WERI-Rb-1 (cell line): Measurements from ENCODE around the gene NPLOC4.

Source experiments
- DNase-seq: peaks from one replicate; pipeline ENCODE4 v3.0.0-alpha.2; 2020
- H3K27ac ChIP-seq: fragments of 250-450 bp; sonication (Bioruptor Pico); 2 replicates; pipeline ENCODE4 v1.5.1; 2020; ENCODE audit warnings: mild to moderate bottlenecking, moderate library complexity
- H3K27me3 ChIP-seq: fragments of 250-450 bp; sonication (Bioruptor Pico); 2 replicates; pipeline ENCODE4 v1.5.1; 2021; ENCODE audit warnings: mild to moderate bottlenecking, low read depth, moderate library complexity; ENCODE audit not compliant: insufficient read depth, severe bottlenecking
- H3K36me3 ChIP-seq: fragments of 250-450 bp; sonication (Bioruptor Pico); 2 replicates; pipeline ENCODE4 v1.5.1; 2020; ENCODE audit warnings: mild to moderate bottlenecking, moderate library complexity
- H3K4me3 ChIP-seq: 2 replicates; pipeline ENCODE4 v1.5.1; 2011; ENCODE audit warnings: low read depth, mild to moderate bottlenecking, control low read depth, low read length
- H3K9me3 ChIP-seq: fragments of 250-450 bp; sonication (Bioruptor Pico); 2 replicates; pipeline ENCODE4 v1.5.1; 2021; ENCODE audit warnings: mild to moderate bottlenecking, moderate library complexity; ENCODE audit not compliant: severe bottlenecking
- CTCF ChIP-seq: IDR thresholded peaks from 2 replicates; pipeline ENCODE4 v1.5.1; 2011; ENCODE audit warnings: low read depth, mild to moderate bottlenecking, control low read depth, inconsistent platforms, low read length

The NPLOC4 gene

DNA sequence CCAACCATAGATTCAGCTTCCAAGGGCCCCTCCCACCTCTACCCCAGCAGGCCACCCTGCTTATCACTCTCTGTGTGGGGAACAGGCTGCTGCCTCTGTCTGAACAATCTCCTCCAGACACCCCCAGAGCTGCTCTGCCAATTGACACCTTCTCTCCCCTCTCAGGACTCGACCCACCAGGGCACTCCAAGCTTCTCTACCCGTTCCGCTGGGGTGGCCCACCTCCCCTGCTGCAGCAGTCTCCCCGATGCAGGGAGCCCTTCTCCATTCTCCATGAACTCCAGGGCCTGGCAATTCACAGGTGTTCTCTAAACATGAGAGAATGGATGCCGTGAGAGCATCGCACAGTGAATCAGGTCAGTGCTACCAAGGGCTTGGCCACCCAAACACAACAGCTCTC, 56.4 kb downstream of the NPLOC4 start:
- no peak for TF ChIP-seq CTCF
- Histone ChIP-seq H3K27ac (no peak overlapping the region), H3K4me3 (no peak overlapping the region), H3K27me3 (no peaks in the 10 kb centered on the region), H3K36me3 (peaks cover 91% of the 10 kb centered on the region), H3K9me3 (no peaks in the 10 kb centered on the region)
- DNase-seq = no peak

- DNase-seq = no peak
- H3K27ac ChIP-seq = no peak overlapping the region
- no peaks in the 10 kb centered on the region for H3K27me3 ChIP-seq
- H3K9me3 ChIP-seq = no peaks in the 10 kb centered on the region
- TF ChIP-seq CTCF = no peak
- peaks cover 92% of the 10 kb centered on the region for H3K36me3 ChIP-seq
- no peak overlapping the region for H3K4me3 ChIP-seq
Observed at GRCh38 chr17:81579821-81580321, 57.0 kb downstream of the NPLOC4 start.

- peaks cover 92% of the 10 kb centered on the region for H3K36me3 ChIP-seq
- TF ChIP-seq CTCF = no peak
- H3K27ac ChIP-seq = no peak overlapping the region
- no peaks in the 10 kb centered on the region for H3K9me3 ChIP-seq
- H3K4me3 ChIP-seq = no peak overlapping the region
- H3K27me3 ChIP-seq = no peaks in the 10 kb centered on the region
- DNase-seq = no peak
Observed at GRCh38 chr17:81579298-81579697, 57.6 kb downstream of the NPLOC4 start.

GRCh38 chr17:81578561-81579225, 58.2 kb downstream of the NPLOC4 start:
- no peaks in the 10 kb centered on the region for H3K27me3 ChIP-seq
- H3K4me3 ChIP-seq = no peak overlapping the region
- no peak for DNase-seq
- H3K27ac ChIP-seq = no peak overlapping the region
- no peaks in the 10 kb centered on the region for H3K9me3 ChIP-seq
- no peak for TF ChIP-seq CTCF
- peaks cover 92% of the 10 kb centered on the region for H3K36me3 ChIP-seq

GRCh38 chr17:81578038-81578441, 58.9 kb downstream of the NPLOC4 start:
- Histone ChIP-seq H3K36me3 (peaks cover 92% of the 10 kb centered on the region), H3K9me3 (no peaks in the 10 kb centered on the region), H3K27ac (no peak overlapping the region), H3K4me3 (no peak overlapping the region), H3K27me3 (no peaks in the 10 kb centered on the region)
- TF ChIP-seq CTCF = no peak
- DNase-seq = no peak
